ENCODE results near the gene SPOP.
"Not testable (repeated sequence)": the region's sequence is repeated elsewhere in the genome, so short reads cannot be mapped to it uniquely, and the experiment has no call there.

The SPOP gene

DNA sequence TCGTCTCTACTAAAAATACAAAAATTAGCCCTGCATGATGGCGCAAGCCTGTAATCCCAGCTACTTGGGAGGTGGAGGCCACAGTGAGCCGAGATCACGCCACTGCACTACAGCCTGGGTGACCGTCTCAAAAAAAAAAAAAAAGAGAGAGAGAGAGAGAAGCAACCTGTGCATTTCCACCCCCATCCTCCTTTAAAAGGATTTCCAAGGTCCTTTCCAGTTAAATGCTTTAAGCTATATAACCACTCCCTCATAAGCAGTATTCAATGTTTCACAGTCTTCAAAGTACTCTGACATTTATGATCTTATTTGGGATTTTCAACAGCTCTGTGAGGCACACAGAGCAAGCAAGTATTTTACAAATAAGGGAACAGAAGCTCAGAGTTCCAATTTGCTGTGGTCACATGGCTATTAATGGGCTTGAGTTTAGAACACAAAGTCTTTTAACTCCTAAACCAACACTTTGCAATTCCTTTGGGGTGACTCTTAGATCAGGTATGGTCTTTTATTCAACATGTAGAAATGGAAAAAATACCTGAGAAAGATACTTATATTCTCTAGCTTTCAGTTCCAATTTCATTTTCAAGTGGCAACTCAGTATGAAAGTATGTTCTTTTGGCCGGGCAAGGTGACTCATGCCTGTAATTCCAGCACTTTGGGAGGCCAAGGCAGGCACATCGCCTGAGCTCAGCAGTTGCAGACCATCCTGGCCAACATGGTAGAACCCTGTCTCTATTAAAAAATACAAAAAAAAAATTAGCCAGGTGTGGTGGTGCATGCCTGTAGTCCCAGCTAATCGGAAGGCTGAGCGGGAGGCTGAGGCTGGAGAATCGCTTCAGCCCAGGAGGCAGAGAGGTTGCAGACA, 31.3 kb downstream of the SPOP start:
- peak; percentile 56 for DNase-seq

DNA sequence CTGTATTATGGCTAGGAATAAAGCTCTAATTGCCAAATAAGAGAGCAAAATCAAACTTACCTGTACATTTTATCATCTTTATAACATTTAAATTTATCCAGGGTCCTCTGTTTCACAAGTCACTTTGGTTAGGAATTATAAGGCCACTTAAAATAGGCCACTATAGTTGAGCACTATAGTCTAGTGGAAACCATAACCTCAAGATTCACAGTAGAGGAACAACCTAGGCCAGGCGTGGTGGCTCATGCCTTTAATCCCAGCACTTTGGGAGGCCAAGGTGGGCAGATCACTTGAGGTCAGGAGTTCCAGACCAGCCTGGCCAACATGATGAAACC, 31.9 kb downstream of the SPOP start:
- not testable (repeated sequence) for DNase-seq

DNA sequence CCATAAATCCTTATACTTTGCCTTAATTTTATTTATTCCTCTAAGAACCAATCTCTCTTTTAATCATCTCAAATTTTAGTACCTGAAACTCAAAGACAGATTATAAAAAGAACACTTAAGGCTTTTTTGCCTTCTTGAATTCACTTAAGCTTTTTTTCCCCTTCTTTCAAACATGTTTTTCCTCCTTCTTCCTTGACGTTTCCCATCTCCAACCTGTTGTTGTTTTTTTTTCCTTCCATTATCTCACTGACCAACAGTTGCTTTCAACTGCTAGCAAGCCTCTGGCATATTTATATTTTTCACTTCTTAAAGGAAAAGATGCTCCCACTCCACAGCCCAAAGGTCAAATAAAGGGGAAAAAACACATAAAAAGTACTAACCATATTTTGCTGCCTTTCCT, 32.2 kb downstream of the SPOP start:
- no peak for DNase-seq

DNA sequence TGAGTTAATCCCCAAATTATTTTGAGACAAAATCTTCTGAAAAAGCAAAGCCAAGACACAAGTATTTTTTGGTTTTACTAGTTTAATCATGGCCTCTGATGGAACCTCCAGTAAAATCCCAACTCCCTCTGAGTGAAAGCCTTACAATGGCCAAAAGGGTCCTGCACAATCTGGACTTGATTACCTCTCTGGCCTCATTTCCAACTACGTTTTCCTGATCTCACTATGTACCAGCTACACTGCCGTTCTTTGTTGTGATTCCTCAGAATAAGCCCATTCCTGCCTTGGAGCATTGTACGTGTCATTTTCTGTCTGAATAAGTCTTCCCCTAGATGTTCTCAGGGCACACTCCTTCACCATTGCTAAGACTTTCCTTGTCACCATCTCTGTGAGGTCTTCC, 37.3 kb downstream of the SPOP start:
- no peak for DNase-seq

DNA sequence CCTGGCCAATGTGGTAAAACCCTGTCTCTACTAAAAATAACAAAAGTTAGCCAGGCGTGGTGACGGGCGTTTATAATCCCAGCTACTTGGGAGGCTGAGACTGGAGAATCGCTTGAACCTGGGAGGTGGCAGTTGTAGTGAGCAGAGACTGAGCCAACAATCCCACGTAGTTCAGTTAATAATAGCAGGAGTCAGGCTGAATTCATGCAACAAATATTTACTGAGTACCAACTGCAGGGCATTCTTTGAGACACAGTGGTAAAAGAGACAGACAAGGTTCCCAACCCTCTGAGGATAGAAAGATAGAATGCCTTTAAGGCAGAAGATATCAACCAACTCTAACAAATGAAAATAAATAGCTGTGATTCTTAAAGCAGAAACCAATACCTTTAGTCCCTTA, 39.1 kb downstream of the SPOP start:
- no peak for DNase-seq

DNA sequence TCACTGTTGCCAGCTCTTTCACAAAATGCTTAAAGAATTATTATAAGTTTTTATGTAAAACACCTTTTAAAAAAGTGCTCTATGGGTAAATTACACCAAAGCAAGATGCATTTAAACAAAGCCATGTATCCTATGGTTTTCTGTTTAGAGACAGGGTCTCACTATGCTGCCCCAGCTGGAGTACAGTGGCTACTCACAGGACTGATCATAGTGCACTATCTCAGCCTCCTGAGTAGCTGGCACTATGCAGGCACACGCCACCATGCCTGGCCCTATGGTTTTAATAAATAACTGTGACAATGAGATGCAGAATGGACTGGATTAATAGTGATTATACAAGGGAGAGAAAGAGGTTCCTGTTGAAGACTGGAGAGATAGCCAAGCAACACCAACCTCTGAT, 40.2 kb downstream of the SPOP start:
- DNase-seq, result no peak

DNA sequence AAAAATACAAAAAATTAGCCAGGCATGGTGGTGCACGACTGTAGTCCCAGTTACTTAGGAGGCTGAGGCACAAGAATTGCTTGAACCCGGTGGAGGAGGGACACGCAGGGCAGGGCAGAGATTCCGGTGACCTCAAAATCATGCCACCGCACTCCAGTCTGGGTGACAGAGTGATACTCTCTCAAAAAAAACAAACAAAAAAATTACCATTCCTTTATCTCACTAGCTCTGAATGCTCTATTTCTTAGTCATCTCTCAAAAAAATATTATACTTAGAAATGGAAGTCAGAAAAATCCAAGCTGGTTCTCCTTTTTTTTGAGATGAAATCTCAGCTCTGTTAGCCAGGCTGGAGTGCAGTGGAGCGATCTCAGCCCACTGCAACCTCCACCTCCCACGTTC, 40.8 kb downstream of the SPOP start:
- peak; percentile 6 for DNase-seq

DNA sequence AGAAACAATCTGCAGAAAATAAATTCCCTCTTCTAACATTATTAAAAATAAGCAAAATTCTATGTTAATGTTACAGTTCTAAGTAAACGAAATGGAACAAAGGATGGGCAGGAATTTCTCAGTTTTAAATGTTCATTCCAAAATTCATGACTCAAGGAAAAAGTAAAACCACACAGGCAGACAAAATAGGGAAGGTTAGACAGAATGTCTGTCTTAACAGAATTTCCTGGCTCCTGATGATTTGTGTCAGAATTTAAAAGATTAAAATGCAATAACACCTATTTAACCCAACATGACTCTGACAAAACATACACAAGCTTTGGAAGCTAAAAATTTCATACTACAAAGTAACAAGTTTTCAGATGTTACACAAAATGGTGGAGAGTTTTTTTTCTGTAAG, 42.8 kb downstream of the SPOP start:
- no peak for DNase-seq

DNA sequence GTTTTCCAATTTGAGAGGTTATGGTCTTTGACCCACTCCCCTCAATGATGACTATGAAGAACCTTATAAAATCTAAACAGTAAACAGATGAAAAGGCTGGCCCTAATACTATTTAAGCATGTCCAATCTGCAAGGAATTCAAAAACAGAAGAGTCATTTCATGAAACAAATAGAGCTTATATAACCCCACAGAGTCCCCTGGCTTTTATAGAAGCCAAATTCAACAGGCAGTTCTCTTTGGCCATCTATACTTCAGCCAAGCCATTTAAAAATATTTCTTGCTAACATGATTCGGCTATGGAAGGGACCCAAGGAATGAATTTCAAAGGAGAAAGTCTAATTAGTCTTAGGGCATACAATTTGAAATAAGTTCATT, 43.4 kb downstream of the SPOP start:
- DNase-seq, result no peak

DNA sequence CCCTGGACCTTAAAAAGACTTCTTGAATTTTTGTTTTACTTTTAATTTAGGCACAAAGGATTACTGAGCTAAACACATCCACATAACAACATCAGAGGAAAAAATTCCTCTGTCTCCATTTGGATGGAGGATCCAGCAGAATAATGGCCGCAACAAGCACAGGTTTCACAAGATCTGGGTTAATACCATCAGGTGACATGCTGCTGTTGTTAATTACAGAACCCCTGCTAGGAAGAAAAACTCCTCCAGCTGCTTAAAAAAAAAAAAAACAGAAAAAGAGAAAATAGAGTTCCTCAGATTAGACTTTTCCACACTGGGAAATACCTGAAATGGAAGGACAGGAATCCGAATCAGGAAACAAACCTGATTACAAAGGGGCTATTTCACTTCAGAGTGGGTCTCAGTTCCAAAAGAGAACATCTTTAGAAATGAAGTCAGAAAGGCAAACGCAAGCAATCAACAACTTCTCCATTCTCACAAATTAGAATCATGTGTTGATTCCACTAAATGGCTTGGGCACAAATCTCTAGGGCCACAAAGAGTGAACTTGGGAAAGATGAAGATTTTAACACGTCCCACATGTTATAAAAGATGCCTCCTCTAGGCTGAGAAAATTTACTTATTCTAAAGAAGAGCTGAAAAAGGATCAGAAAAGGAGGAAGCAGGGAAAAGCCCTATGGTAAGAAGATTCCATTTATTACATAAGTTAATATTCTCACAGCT, 44.0 kb downstream of the SPOP start:
- DNase-seq, result peak; percentile 4

DNA sequence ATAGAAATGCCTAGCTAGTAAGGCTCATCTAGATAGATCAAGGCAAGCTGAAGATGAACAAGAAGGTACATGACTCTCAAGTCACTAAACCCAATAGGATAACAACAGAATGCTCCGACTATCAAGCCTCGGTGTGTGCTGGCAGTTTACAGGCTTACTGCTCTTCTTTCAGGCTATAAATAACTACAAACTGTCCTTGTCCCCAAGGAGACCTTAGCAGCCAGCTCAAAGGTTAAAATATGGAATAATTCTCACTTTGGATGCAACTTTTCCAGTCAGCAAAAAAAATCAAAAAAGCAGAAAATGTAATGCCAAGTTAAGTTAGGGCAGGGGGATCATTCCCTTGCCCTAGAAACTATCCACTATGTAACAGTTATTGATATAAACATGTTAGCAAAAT, 44.6 kb downstream of the SPOP start:
- no peak for DNase-seq

DNA sequence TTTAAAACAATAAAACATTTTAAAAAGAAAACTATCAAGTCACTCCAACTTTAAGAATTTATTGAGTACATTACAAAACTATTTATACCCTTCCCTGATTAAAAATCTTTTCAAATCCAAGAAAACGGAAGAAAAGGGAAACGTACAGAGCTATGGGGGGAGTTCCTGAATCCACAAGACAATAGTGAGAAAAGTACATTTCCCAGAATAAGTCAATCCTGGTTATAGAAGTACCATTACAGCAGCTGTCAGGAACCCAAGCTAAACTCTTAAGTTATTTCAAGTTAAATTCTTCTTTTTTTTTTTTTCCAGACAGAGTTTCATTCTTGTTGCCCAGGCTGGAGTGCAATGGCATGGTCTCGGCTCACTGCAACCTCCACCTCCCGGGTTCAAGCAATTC, 45.7 kb downstream of the SPOP start:
- no peak for DNase-seq

DNA sequence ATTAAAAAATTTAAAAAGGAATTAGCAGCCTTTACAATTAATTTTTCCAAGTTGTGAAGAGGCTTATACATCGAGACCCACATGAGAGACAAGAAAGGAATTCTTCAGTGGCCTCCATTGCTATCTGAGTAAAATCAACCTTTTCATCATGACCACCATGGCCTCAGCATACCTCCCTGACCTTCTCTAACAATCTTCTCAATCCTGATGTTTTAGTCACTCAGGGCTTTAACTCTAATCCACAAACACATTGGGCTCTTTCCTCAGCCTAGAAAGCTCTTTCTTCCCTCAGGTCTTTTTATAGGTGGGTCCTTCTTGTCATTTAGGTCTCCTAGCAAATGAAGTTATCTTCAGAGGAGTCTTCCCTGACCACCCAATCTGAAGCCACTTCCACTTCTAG, 46.4 kb downstream of the SPOP start:
- no peak for DNase-seq

DNA sequence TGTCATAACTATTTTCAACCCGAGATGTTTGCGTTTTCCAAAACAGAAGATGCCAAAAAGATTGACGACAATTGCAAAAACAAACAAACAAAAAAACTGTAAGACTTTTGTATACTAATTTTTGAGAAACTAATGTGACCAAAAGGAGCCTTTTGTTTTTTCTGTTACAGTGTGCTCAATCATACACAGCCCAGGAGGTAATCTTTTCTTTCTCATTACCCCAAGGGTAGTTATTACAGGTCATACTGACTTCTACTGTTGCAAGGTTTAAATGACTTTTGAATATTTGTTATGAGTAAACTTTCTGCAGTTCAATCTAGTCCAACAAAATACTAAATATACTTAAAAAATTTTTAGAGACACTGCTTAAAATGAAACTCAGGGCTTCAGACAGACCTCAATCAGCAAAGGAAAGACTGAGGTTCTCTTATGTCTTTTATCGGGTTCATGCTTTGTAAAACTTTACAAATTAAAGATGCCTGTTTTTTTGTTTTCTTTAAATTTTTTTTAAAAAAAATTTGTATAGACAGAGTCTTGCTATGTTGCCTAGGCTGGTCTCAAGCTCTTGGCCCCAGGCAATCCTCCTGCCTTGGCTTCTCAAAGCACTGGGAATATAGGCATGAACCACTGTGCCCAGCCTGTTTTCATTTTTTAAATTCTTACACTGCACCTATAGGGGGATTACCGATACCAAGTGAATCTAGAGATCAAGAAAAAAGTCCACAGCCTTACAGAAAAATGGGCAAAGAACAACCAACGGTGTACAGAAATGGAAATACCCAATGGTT, 47.6 kb downstream of the SPOP start:
- DNase-seq, result no peak

DNA sequence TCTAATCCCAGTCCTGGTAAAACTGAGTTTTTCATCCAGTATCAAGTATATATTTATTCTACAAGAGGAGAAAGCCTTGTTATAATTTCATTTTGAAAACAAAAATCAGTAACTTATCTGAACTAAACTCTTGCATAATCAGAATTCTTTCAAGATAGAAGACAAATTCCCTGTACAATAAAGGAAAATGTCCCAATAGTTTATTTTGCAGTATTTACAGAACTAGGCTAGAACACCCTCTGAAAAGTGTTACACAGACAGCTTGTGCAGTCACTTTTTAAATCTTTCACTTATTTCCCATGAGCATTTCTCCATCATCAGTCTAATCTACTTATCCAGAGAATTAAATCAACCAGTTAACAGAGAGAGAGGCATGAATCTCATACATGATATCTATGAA, 48.5 kb downstream of the SPOP start:
- DNase-seq, result no peak

DNA sequence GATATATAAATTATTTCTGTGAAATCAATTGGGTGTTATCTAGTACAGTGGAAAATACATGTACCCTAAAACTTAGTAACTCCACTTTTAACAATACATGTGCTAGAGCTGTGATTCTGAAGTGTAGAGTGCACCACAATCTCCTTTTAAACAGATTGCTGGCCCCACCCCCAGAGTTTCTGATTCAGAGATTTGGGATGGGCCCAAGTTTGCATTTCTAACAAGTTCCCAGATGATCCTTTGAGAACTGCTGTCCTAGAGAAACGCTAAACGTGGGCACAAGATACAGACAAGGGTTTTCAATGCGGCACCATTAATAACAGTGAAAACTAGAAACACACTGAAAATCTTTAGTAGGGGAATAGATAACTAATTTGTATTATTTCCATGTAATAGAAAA, 53.0 kb downstream of the SPOP start:
- DNase-seq, result no peak

DNA sequence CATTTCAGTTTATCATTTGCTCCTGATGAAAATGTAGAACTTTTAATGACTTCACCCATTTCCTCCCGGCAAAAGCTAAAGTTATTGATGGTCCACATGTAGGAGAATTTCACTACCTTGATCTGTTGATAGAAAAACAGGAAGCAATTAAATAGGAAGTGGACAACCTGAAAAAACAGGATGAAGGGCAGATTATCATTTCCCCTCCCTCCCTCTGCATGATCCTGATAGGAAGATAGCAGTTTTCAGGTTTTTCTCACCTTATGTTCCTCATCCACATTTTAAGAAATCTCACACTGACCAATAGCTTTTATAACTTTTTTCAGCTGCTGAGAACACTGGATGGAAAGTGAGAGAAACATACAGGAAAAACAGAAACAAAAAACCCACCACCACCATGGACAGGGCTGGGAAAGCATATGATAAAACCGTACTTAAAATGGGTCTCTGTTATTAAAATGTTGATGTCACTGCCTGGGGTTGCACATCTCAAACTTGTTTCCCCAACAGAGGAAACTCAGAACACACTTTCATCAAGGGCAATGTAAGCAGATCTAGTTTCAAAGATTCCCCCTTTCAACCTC, 55.9 kb downstream of the SPOP start:
- DNase-seq, result no peak

DNA sequence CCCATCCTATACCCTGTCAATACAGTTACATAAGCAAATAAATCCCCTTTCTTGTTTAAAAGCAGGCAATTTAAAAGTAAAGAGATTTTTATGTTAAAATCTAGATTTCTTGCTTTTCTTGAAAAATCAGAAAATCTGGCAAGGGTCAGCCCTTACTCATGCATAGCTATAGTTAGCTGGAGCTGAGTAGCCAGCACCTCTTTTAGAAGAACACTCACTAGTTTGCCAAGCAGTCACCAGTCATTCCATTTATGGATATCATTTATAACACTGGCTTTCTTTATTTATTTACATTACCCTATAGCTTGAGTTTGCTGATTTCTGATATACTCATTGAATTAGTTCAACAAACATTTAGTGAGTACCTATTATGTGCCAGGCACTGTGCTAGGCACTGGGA, 56.5 kb downstream of the SPOP start:
- DNase-seq, result no peak

DNA sequence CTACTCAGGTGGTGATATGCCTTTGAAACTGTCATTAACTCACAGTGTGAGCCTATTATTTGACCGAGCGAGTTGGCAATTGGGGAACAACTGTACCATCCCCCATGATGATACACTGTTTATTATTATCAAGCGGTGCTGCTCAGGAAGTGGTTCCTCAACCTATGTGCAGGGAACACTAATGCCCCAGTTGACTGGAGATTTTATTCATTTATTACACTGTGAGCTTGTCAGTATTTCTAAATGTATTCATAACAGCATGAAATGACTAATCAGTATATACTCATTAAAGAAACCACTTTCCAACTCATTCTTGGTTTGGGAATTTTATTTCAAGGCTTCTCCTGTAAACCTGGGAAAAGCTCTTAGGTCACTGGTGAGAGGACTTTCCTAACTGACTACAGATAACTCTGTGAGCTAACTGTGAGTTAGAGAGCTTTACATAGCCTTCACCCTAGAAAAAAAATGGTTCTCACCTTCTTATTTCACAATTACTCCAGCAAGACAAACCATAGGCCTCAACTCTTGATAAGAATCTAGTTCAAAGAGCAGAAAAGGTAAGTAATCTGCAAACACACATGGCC, 59.8 kb downstream of the SPOP start:
- DNase-seq, result peak; percentile 50

DNA sequence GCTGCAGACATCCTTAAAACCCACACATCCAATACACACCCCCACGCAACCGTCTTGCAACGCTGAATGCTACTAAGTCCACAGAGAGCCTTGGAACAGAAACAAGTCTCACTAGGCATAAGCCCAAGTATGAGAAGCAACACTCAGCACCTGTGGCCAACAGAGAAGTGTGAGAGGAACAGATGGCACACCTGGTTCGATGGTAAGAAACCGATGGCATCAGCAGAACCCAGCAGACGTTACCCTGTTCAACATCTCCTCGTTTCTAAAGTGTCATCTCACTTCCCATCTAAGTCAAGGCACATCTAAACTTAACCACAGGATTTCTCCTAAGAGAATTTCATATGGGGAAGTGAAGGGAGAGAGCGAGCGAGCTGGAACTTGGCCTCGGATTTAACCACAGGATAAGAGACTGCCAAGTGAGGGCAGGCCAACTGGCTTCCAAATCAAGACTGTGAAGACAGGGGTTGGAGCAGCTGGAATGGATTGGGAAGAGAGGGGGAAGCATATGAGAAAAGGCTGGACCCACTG, 61.2 kb downstream of the SPOP start:
- peak; percentile 51 for DNase-seq

DNA sequence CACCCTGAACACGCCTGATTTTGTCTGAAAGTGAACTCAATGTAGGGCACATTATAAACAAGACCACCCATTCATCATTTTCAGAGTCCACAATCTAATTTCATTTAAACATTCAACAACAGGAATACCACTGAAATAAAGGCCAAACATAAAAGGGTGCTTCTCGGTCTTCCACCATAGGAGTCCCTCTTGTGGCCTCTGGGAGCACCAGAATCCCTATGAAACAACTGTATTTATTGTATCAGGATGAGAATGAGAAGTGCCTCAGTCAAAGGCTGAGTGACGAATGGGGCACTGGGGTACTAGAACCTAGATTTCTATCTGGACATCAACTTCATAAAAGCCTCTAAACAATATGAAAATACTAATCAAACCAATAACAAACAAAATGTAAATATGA, 61.8 kb downstream of the SPOP start:
- DNase-seq, result no peak

DNA sequence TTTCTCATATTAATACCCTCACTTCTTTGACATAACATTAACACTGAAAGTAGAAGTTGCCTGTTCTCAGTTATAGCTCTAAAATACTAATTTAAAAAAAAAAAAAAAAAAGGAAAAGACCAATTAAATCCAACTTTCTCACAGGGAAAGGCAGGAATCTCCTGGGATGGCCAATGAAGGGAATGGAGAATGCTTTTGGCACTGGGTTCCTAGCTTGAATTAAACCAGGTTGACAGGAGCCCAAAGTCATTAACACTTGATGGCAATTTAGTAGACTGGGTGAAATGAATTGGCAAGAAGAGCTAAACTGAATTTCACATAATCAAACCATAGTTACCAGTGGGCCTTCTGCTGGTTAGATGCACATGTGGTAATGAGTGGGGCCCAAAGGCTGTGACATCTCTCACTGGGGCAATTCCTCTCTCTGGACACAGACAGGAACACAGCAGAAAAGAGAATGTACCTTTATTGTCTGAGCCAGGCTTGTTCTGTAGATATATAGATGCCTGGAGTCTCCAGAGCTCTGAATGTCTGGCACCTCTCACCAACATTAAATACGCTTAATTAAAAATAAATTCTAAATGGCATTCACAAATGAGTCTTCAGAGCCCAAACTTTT, 64.6 kb downstream of the SPOP start:
- DNase-seq, result no peak
